ENCODE data around the gene LRBA. TPM values are rescaled to one million over a fixed set of nuclear protein-coding genes. Genes with fewer than 3 reads are reported as not detected.

Gene LRBA
- total RNA-seq, 1 experiment from 2014 or later, result 55.3 TPM

GRCh38 chr4:150217808-150218207 is 797.3 kb downstream of the LRBA start:
- H3K4me1 Mint-ChIP-seq, result peaks cover 14 to 17% of the 10 kb centered on the region in 2 experiments
- Histone ChIP-seq H3K56ac (ENCODE audit: insufficient read length, low read depth, low read length) (no peak overlapping the region), H3K18ac (ENCODE audit: insufficient read length, low read depth, low read length) (no peak overlapping the region), H2AFZ (ENCODE audit: low read length) (no peak overlapping the region), H3K23ac (ENCODE audit: insufficient read length, low read depth, low read length) (no peak overlapping the region), H3K27me3 (ENCODE audit: insufficient read depth, low read length) (no peaks in the 10 kb centered on the region; the same call in 1 of the 2 replicates), H3K14ac (ENCODE audit: insufficient read depth, low read length) (no peak overlapping the region), H4K5ac (ENCODE audit: insufficient read length, low read depth, low read length) (no peak overlapping the region), H3K4ac (ENCODE audit: low read depth, low read length) (no peak overlapping the region), H3K79me1 (ENCODE audit: insufficient read depth, low read depth, low read length, poor library complexity, severe bottlenecking) (no peaks in the 10 kb centered on the region), H3T11ph (ENCODE audit: low read length) (no peak overlapping the region), H2BK15ac (ENCODE audit: low read depth, low read length) (no peak overlapping the region), H3K4me2 (ENCODE audit: insufficient read depth, insufficient read length, low read length) (no peak overlapping the region), H3K79me2 (ENCODE audit: insufficient read depth, low read length) (no peaks in the 10 kb centered on the region), H4K91ac (ENCODE audit: insufficient read length, low read depth, low read length) (no peak overlapping the region), H3K9me3 (ENCODE audit: control insufficient read depth, low read depth, low read length) (no peaks in the 10 kb centered on the region), H2BK12ac (ENCODE audit: insufficient read length, low read depth, low read length) (no peak overlapping the region), H3K23me2 (ENCODE audit: insufficient read length, low read depth, low read length, poor library complexity, severe bottlenecking) (no peaks in the 10 kb centered on the region), H2BK5ac (ENCODE audit: insufficient read length, low read length) (no peak overlapping the region), H3K9ac (ENCODE audit: extremely low read depth, insufficient read length, low read length) (no peak overlapping the region), H4K8ac (replicated peaks; ENCODE audit: insufficient read length, low read depth, low read length) (no peak overlapping the region), H3K4me1 (ENCODE audit: insufficient read depth, low read length) (peaks cover 7% of the 10 kb centered on the region; the same call in 1 of the 2 replicates), H2BK120ac (ENCODE audit: low read depth, low read length, poor library complexity, severe bottlenecking) (no peak overlapping the region), H2BK20ac (ENCODE audit: low read depth, low read length, poor library complexity, severe bottlenecking) (no peak overlapping the region), H2AK5ac (ENCODE audit: insufficient read length, low read length) (no peak overlapping the region), H3K27ac (ENCODE audit: insufficient read length, low read depth, low read length) (no peak overlapping the region), H4K20me1 (ENCODE audit: control insufficient read depth, insufficient read depth, insufficient read length) (no peaks in the 10 kb centered on the region)
- H3K4me3 Mint-ChIP-seq, result no peak overlapping the region
- DNase-seq, result no peak
- H3K27me3 Mint-ChIP-seq (ENCODE audit: low read depth), result no peaks in the 10 kb centered on the region
- H3K36me3 Mint-ChIP-seq (ENCODE audit: insufficient read depth in 1 of 3, low read depth in 3 of 3), result no peaks in the 10 kb centered on the region
- TF ChIP-seq, protein P1, sequence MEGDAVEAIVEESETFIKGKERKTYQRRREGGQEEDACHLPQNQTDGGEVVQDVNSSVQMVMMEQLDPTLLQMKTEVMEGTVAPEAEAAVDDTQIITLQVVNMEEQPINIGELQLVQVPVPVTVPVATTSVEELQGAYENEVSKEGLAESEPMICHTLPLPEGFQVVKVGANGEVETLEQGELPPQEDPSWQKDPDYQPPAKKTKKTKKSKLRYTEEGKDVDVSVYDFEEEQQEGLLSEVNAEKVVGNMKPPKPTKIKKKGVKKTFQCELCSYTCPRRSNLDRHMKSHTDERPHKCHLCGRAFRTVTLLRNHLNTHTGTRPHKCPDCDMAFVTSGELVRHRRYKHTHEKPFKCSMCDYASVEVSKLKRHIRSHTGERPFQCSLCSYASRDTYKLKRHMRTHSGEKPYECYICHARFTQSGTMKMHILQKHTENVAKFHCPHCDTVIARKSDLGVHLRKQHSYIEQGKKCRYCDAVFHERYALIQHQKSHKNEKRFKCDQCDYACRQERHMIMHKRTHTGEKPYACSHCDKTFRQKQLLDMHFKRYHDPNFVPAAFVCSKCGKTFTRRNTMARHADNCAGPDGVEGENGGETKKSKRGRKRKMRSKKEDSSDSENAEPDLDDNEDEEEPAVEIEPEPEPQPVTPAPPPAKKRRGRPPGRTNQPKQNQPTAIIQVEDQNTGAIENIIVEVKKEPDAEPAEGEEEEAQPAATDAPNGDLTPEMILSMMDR (conservative IDR thresholded peaks at IDR 0.05), result no peak
- no peak overlapping the region; a peak in 1 of 7 replicates for H3K27ac Mint-ChIP-seq
- WGBS (ENCODE audit: extremely low coverage, insufficient read length, low lambda C conversion rate), result no CpG with 5 or more reads among the region's 8 CpGs
- no peaks in the 10 kb centered on the region for H3K9me3 Mint-ChIP-seq
